OCI-LY1 (cell line): Measurements from ENCODE around the gene OR8J3.
"Not testable (repeated sequence)": the region's sequence is repeated elsewhere in the genome, so short reads cannot be mapped to it uniquely, and the experiment has no call there.

Experiments
- H2AFZ ChIP-seq: fragments of 200-600 bp; sonication (generic), shearing (Covaris generic); 2 replicates; pipeline ENCODE4 v1.6.0; 2014; ENCODE audit warnings: antibody characterized with exemption, mild to moderate bottlenecking, low read length
- H3F3A ChIP-seq: fragments of 200-600 bp; sonication (generic), shearing (Covaris generic); 2 replicates; pipeline ENCODE4 v1.6.0; 2014; ENCODE audit warnings: mild to moderate bottlenecking, antibody characterized with exemption, low read length, moderate library complexity; ENCODE audit not compliant: insufficient read depth
- H3K27ac ChIP-seq: fragments of 200-600 bp; sonication (generic); 2 replicates; pipeline ENCODE4 v1.5.1; 2014; ENCODE audit warnings: low read length, mixed run types, mild to moderate bottlenecking, low read depth; ENCODE audit not compliant: poor library complexity, severe bottlenecking
- H3K27me3 ChIP-seq: fragments of 200-600 bp; sonication (generic); 2 replicates; pipeline ENCODE4 v1.6.0; 2014; ENCODE audit warnings: antibody characterized with exemption, mild to moderate bottlenecking, low read length, moderate library complexity; ENCODE audit not compliant: insufficient read depth
- H3K36me3 ChIP-seq: fragments of 200-600 bp; sonication (generic); 2 replicates; pipeline ENCODE4 v1.6.1; 2014; ENCODE audit warnings: mild to moderate bottlenecking, antibody characterized with exemption, low read length, moderate library complexity, mixed read lengths; ENCODE audit not compliant: insufficient read depth
- H3K4me1 ChIP-seq: fragments of 200-600 bp; sonication (generic); 2 replicates; pipeline ENCODE4 v1.5.1; 2014; ENCODE audit warnings: mild to moderate bottlenecking, low read length, moderate library complexity; ENCODE audit not compliant: insufficient read depth, severe bottlenecking
- H3K4me2 ChIP-seq: fragments of 200-600 bp; sonication (generic), shearing (Covaris generic); 2 replicates; pipeline ENCODE4 v1.6.1; 2014; ENCODE audit warnings: low read length
- H3K4me3 ChIP-seq: fragments of 200-600 bp; sonication (generic); 2 replicates; pipeline ENCODE4 v1.5.1; 2014; ENCODE audit warnings: low read length, low read depth, mild to moderate bottlenecking, mixed read lengths; ENCODE audit not compliant: poor library complexity, severe bottlenecking
- H3K79me2 ChIP-seq: fragments of 200-600 bp; shearing (Covaris generic); 2 replicates; pipeline ENCODE4 v1.6.1; 2016; ENCODE audit warnings: mixed run types, low read length, mixed read lengths; ENCODE audit not compliant: insufficient read depth
- H3K9ac ChIP-seq: fragments of 200-600 bp; sonication (generic), shearing (Covaris generic); 2 replicates; pipeline ENCODE4 v1.6.1; 2014; ENCODE audit warnings: mild to moderate bottlenecking, low read length, mixed read lengths
- H3K9me2 ChIP-seq: fragments of 200-600 bp; sonication (generic), shearing (Covaris generic); 2 replicates; pipeline ENCODE4 v1.6.1; 2014; ENCODE audit warnings: low read depth, mild to moderate bottlenecking, low read length, mixed read lengths
- H3K9me3 ChIP-seq: fragments of 200-600 bp; shearing (Covaris generic); 2 replicates; pipeline ENCODE4 v1.6.1; 2014; ENCODE audit warnings: low read length, mixed read lengths
- H4K20me1 ChIP-seq: fragments of 200-600 bp; sonication (generic), shearing (Covaris generic); 2 replicates; pipeline ENCODE4 v1.6.0; 2016; ENCODE audit warnings: mild to moderate bottlenecking, low read length; ENCODE audit not compliant: insufficient read depth
- EZH2 ChIP-seq: fragments of 200-600 bp; sonication (generic), shearing (Covaris generic); IDR thresholded peaks from 2 replicates; pipeline ENCODE4 v1.8.0; 2017; ENCODE audit warnings: borderline replicate concordance, mixed run types, mild to moderate bottlenecking, antibody characterized with exemption, low read length, moderate library complexity, mixed read lengths
- TF ChIP-seq, protein P1 (sequence below): fragments of 200-600 bp; sonication (generic), shearing (Covaris generic); IDR thresholded peaks from 2 replicates; pipeline ENCODE4 v1.5.1; 2017; ENCODE audit warnings: mild to moderate bottlenecking, antibody characterized with exemption, low read length, moderate library complexity, mixed read lengths

Gene OR8J3

DNA sequence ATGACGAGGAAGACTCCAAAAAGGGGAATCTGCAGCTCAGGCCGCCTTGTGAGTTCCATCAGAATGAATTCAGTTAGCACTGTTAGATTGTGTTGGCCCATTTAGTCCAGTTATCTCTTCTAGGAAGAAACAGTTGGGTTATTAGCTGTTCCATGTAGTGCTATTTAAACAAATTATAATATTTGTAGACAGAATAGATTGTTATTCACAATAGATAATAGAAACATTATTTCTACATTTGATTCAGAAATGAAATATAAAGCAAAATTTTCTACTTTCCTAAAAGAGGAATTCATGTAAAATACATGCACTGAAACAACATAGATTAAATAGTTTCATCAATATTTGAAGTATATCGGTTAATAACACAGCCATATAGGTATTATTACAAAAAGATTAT lies 20.2 kb upstream of the OR8J3 start, which contains the start of gene OR8K5:
OR8K5 (minus strand) TSS at position 101 of the 400 bp plus-strand sequence; CDS start at position 101, 0 bp downstream.
- Histone ChIP-seq H3K9me3 (no peaks in the 10 kb centered on the region), H3K36me3 (no peaks in the 10 kb centered on the region), H3K4me3 (no peak within 1 kb of the TSS), H4K20me1 (no peaks in the 10 kb centered on the region), H3K4me1 (no peaks in the 10 kb centered on the region), H3K27me3 (no peaks in the 10 kb centered on the region), H3K9ac (no peak within 1 kb of the TSS), H3F3A (no peaks in the 10 kb centered on the region), H2AFZ (no peak within 1 kb of the TSS), H3K9me2 (no peaks in the 10 kb centered on the region), H3K79me2 (no peaks in the 10 kb centered on the region), H3K27ac (no peak within 1 kb of the TSS), H3K4me2 (no peak within 1 kb of the TSS)
- TF ChIP-seq, protein P1, sequence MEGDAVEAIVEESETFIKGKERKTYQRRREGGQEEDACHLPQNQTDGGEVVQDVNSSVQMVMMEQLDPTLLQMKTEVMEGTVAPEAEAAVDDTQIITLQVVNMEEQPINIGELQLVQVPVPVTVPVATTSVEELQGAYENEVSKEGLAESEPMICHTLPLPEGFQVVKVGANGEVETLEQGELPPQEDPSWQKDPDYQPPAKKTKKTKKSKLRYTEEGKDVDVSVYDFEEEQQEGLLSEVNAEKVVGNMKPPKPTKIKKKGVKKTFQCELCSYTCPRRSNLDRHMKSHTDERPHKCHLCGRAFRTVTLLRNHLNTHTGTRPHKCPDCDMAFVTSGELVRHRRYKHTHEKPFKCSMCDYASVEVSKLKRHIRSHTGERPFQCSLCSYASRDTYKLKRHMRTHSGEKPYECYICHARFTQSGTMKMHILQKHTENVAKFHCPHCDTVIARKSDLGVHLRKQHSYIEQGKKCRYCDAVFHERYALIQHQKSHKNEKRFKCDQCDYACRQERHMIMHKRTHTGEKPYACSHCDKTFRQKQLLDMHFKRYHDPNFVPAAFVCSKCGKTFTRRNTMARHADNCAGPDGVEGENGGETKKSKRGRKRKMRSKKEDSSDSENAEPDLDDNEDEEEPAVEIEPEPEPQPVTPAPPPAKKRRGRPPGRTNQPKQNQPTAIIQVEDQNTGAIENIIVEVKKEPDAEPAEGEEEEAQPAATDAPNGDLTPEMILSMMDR = no peak
- TF ChIP-seq EZH2 = no peak

DNA sequence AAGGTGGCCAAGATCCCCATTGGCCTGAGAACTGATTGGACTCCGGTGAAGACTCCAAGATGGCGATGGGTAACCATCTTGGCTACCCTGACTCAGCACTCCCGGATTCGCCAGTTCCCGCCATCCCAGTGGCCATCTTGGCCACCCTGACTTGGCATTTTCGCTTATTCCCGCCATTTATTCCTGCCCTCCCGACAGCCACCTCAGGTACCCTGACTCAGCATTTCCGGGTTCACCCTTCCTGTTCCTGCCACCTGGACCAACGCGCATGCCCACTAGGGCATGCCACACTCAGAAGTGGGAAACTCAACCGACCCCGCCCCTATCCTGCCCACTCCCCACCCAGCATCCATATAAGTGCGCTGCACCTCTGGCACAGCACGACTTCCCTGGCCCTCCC lies 12.3 kb upstream of the OR8J3 start:
- Histone ChIP-seq H3K4me3 (no peak overlapping the region), H3K9ac (no peak overlapping the region), H3K9me3 (no peaks in the 10 kb centered on the region), H3K79me2 (no peaks in the 10 kb centered on the region), H3K4me1 (no peaks in the 10 kb centered on the region), H3K4me2 (no peak overlapping the region), H3K27ac (no peak overlapping the region), H3K36me3 (no peaks in the 10 kb centered on the region), H3F3A (no peaks in the 10 kb centered on the region), H2AFZ (no peak overlapping the region), H3K9me2 (no peaks in the 10 kb centered on the region), H4K20me1 (no peaks in the 10 kb centered on the region), H3K27me3 (no peaks in the 10 kb centered on the region)
- TF ChIP-seq, protein P1 = no peak
- TF ChIP-seq EZH2 = no peak

DNA sequence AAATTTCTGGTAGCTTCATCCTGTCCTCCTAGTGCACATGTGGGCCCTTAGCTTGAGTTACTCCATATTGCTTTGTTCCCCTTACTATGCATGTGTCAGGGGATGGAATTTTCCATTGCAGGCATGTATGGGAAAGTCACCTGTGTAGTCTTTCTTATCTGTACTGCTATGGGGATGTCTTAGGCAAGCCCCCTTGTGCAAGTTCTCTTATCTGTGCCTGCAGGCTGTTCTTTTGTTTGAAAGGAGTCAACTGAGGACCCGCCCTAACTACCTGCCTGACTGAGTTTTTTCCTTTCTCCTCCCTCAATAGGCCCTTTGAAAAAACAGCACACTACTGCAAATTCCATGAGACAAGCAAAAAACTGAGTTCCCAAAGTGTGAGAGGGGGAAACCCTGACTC lies 11.4 kb upstream of the OR8J3 start:
- no peaks in the 10 kb centered on the region for H3K9me3 ChIP-seq
- no peak overlapping the region for H3K4me2 ChIP-seq
- no peak overlapping the region for H3K27ac ChIP-seq
- H3K27me3 ChIP-seq = no peaks in the 10 kb centered on the region
- no peak overlapping the region for H3K4me3 ChIP-seq
- no peaks in the 10 kb centered on the region for H3K9me2 ChIP-seq
- H3K79me2 ChIP-seq = no peaks in the 10 kb centered on the region
- H2AFZ ChIP-seq = no peak overlapping the region
- no peaks in the 10 kb centered on the region for H4K20me1 ChIP-seq
- no peak overlapping the region for H3K9ac ChIP-seq
- no peaks in the 10 kb centered on the region for H3K4me1 ChIP-seq
- no peaks in the 10 kb centered on the region for H3K36me3 ChIP-seq
- no peaks in the 10 kb centered on the region for H3F3A ChIP-seq
- TF ChIP-seq, protein P1 = no peak
- TF ChIP-seq EZH2 = no peak

DNA sequence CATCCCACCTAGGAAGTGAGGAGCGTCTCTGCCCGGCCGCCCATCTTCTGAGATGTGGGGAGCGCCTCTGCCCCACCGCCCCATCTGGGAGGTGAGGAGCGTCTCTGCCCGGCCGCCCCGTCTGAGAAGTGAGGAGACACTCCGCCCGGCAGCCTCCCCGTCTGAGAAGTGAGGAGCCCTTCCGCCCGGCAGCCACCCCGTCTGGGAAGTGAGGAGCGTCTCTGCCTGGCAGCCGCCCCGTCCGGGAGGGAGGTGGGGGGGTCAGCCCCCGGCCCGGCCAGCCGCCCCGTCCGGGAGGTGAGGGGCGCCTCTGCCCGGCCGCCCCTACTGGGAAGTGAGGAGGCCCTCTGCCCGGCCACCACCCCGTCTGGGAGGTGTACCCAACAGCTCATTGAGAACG lies 3.7 kb upstream of the OR8J3 start:
- H4K20me1 ChIP-seq, H3K9ac ChIP-seq, H3K27ac ChIP-seq, H3K4me1 ChIP-seq, H3K36me3 ChIP-seq, H3F3A ChIP-seq, H3K9me2 ChIP-seq, H3K4me3 ChIP-seq, H3K79me2 ChIP-seq, H3K9me3 ChIP-seq, H3K27me3 ChIP-seq, H2AFZ ChIP-seq, H3K4me2 ChIP-seq: not testable (repeated sequence)
